HG02840 (cell line): ENCODE measurements around the gene ZNF718.
"Not testable (repeated sequence)": the region's sequence is repeated elsewhere in the genome, so short reads cannot be mapped to it uniquely, and the experiment has no call there.

ENCODE experiments used
- ATAC-seq: cut with Tn5 transposase; IDR thresholded peaks from one replicate; pipeline ENCODE4 v1.9.1; 2021; ENCODE audit warnings: mild to moderate bottlenecking, moderate library complexity, moderate number of reproducible peaks; ENCODE audit not compliant: unreplicated experiment, low FRiP score

The ZNF718 gene

DNA sequence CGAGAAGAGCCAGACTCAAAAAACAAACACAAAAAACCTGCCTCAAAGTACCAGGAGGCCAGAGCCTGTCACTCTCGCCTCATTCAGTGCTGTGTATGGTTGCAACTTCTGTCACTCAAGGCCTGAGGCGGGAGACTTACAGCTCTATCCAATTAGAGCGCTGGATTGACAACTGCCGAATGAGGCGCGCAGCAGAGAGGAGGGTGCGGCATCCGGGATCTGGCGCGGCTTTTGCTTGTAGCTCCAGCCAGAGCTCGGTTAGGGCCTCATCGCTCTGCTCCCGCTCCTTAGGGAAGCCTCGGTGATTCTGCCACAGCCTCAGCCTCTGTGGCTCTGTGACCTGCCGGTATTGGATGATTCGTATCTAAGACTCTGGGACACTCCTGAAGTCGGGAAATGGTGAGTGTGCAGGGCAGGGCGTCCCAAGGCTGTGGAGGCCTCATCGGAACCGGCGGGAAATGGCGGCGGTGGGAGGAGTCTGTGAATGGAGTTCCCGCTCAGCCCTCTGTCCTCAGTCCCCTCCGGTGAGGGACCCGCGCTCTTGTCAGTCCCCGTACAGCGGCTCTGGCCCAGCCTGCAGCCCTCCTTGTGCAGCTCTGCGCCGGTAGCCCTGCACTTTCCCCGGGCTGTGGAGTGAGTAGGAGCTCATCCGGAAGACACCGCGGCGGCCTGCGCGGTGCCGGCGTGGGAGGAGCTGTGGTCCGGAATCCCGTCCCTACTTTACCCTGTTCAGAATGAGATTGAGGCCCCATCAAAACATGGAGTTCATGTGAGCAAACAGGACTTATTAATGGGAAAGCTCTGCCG, at the start of gene ZNF718:
TSS of gene ZNF718 (plus strand) at position 227 of the 807 bp plus-strand sequence. CDS start at position 397, 170 bp downstream.
- peak; percentile 99 for ATAC-seq

DNA sequence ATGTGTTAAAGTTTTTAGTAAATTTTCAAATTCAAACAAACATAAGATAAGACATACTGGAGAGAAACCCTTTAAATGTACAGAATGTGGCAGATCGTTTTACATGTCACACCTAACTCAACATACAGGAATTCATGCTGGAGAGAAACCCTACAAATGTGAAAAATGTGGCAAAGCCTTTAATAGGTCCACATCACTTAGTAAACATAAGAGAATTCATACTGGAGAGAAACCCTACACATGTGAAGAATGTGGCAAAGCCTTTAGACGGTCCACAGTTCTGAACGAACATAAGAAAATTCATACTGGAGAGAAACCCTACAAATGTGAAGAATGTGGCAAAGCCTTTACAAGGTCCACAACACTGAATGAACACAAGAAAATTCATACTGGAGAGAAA, 38.4 kb upstream of the ZNF718 start:
- no peak for ATAC-seq

DNA sequence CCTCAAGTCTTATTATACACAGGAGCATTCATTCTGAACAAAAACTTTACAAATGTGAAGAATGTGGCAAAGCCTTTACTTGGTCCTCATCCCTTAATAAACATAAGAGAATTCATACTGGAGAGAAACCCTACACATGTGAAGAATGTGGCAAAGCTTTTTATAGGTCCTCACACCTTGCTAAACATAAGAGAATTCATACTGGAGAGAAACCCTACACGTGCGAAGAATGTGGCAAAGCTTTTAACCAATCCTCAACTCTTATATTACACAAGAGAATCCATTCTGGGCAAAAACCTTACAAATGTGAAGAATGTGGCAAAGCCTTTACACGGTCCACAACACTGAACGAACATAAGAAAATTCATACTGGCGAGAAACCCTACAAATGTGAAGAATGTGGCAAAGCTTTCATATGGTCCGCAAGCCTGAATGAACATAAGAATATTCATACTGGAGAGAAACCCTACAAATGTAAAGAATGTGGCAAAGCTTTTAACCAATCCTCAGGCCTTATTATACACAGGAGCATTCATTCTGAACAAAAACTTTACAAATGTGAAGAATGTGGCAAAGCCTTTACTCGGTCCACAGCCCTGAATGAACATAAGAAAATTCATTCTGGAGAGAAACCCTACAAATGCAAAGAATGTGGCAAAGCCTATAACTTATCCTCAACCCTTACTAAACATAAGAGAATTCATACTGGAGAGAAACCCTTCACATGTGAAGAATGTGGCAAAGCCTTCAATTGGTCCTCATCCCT, 37.6 kb upstream of the ZNF718 start:
- ATAC-seq = not testable (repeated sequence)

DNA sequence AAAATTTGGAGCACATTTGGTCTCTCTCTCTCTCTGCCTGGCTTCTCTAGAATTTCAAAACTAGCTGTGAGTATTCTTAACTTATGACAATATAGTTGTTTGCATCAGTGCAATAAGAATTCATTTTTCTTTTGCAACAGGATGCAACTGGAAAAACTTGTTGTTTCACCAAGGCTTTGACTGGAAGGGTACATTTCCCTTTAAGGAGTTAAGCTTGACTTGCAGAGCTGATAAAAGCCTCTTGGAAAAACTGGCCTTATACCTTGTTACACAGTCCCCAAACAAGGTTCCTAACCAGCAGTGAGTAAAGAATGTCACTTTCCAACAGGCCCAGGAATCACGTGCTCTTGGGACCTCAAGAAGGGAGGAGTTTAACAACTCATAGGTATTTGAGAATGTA, 25.9 kb upstream of the ZNF718 start:
- ATAC-seq = no peak

DNA sequence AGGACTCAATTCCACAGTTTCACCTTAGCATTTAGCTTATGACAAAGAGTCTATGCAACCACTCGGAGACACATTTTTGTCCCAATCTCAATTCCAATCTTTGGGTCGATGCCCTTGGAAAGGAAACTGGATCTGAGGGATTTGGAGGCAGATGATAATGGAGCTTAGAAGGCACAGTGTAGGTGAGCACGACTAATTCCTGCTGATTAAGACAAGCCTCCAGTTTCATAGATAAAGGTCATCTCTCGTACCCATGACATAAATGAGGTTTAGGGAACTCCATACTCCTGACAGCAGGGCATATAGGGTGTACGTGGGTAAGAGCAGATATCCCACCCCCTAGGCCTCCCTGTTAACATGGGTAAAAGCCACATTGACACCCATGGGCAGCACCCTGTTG, 24.4 kb upstream of the ZNF718 start:
- ATAC-seq = no peak

DNA sequence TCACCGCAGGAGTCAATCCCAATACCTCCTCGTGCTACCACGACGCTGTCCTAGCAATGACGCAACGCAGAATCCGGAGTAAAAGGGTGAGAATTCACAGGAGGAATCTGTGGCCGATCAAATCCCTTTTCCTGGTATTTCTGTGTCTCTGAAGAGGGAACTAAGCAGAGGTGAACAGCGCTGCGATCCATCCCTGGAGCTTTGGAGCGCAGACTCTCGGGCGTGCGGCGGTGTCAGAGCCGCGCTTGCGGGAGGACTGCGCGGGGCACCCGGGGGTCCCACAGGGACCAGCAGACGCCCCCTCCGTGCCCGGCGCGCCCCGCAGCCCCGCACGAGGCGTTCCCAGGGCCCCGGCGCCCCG, 17.2 kb upstream of the ZNF718 start:
- ATAC-seq = no peak

DNA sequence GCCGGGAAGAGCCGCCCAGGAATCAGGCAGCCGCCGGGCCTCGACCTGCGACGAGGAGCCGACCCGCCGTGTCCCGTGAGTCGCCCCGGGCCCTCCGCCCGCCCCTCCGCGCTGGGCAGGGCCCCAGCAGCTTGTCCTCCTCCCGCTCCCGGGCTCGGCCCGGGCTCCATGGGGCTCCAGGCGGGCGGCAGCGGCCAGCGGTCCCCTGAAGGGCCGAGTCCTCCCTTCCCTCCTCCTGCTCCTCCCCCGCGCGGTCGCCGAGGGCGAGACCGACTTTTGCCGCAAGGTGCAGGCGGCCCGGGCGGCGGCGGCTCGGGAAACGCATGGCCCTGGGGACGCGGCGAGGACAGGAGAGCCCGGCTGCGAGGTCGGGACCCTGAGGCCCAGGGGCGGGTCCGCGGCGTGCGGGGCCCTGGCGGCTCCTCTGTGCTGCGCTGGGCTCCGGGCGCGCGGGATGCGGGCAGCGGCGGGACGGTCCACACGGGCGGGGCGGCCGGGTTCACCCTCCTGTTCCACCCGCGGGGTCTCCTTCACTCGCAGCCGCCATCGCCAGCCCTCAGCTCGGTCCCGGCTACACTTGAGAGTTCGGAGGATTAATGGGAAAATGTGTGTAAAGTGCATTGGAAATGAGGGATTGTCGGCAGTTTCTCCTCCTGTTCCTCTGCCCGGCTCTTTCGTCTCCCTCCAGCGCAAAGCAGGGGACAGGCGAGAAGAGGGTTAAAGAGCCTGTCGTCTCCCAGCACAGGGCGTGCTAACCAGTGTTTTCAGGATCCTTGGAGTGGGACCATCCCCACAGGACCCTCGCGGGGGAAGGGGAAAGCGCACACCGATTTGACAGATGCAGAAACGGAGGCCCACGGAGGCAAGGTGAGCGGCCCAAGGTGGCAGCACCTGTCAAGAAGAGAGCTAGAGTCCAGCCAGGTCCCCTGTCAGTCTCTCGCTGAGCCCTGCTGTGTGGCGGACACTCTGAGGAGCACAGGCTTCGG, 16.6 kb upstream of the ZNF718 start:
- no peak for ATAC-seq

DNA sequence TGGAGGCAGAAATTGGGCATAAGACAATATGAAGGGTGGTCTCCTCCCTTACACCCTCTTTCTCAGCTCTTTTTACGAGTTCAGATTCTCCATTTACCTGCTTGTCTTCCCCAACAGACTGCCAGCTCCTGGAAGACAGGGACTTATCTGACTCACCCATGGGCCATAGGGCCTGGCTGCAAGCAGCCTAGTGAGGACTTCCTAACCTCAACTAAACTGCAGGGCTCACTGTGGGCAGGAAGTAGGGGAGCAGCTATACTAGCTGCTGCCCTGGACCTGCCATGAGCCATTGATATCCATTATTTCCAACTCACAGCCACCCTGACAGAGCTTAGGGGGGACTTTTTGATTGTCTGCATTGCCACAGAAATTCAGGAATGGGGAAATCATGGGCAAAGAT, 11.5 kb upstream of the ZNF718 start:
- no peak for ATAC-seq

DNA sequence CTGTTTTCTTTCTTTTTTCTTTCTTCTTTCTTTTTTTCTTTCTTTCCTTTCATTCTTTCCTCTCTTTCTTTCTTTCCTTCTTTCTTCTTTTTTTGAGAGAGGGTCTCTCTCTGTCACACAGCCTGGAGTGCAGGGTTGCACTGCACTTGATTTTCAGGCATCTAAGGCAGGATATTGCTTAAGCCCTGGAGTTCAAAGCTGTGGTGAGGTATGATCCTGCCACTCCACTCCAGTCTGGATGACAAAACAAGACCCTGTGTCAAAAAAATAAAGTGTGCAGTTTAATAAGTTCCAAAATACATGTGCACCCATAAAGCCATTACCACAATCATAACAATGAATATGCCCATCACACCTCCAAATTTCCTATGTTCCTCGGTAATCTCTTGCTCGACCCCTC, 10.6 kb upstream of the ZNF718 start:
- ATAC-seq = no peak

DNA sequence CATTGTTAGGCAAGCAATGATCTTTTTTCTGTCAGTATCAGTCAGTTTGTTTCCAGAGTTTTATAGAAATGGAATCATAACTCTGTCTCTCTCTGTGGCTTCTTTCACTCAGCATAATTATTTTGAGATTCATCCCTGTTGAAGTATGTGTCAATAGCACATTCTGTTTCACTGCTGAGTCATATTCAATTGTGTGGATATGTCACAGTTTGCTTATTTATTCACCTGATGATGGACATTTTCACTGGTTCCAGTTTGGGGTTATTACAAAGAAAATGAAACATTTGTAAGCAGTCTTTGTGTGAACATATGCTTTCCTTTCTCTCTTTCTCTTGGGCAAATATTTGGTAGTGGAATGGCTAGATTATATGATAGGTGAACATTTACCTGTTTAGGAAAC, 10.2 kb upstream of the ZNF718 start:
- ATAC-seq = no peak

DNA sequence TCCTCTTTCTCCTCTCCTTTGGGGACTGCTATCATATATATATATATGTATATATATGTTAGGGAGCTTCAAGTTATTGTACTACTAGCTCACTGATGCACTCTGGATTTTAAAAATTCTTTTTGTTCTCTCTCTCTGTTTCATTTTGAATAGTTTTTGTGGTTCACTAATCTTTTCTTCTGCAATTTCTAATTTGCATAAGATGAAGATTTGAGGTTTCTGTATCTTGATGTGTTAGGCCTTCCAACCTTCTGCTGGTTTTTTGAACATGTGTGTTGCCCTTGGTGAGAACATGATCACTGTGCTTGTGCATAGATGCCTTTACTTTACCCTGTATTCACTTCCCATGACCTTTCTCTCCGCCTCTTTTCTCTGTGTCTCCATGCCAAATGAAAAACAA, 7.8 kb upstream of the ZNF718 start:
- ATAC-seq = no peak

DNA sequence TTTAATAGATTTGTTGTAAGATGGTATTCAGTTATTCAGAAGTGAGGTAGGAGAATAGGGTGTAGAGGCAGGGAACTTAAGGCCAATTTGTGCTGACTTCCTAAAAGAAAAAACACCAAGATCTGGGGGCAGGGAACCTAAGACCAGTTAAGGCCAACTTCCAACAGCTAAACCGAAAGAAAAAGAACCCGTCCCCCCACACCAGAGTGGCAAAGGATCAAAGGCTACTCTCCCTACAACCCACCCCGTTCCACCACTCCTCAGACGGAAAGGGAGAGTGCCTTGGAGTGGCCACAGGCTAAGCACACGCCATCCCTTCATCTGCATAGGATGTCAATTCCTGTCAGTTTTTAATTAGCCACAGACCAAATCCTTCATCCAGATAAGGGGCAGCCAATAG, 3.7 kb upstream of the ZNF718 start:
- ATAC-seq = no peak

DNA sequence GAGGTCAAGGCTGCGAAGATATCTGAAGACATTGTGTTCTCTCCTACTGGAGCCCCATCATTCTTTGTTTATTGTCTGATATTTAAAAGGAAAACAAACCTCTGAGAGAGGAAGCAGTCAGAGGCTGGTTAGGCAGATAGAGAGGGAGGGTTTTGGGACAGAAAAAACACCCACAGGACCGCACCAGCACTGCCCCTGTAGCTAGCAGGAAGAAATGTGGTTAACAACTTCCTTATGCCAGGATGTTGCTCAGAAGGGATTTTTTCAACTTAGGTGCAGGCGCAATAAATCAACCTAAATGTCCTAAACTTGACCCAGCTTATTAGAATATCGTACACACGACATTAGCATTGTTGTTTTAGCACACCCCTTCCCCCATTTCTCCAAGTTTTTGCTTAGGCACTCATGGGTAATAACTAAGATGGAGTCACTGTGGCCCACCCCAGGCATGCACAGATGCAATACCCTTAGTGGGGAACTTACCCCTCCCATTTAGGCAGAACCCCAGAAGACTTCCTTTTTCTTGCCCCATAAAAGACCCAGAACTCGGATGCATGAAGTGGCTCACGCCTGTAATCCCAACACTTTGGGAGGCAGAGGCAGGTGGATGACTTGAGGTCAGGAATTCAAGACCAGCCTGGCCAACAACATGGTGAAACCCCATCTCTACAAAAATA, 2.8 kb upstream of the ZNF718 start:
- ATAC-seq = no peak

DNA sequence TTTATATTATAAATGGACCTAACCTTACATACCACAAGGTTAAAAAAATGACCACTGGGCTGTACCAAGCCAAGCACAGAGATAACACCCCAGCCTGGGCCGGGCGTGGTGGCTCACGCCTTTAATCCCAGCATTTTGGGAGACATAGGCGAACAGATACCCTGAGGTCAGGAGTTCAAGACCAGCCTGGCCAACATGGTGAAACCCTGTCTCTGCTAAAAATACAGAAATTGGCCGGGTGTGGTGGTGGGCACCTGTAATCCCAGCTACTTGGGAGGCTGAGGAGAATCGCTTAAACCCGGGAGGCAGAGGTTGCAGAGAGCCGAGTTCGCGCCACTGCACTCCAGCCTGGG, 403 bp upstream of the ZNF718 start:
- ATAC-seq = not testable (repeated sequence)

DNA sequence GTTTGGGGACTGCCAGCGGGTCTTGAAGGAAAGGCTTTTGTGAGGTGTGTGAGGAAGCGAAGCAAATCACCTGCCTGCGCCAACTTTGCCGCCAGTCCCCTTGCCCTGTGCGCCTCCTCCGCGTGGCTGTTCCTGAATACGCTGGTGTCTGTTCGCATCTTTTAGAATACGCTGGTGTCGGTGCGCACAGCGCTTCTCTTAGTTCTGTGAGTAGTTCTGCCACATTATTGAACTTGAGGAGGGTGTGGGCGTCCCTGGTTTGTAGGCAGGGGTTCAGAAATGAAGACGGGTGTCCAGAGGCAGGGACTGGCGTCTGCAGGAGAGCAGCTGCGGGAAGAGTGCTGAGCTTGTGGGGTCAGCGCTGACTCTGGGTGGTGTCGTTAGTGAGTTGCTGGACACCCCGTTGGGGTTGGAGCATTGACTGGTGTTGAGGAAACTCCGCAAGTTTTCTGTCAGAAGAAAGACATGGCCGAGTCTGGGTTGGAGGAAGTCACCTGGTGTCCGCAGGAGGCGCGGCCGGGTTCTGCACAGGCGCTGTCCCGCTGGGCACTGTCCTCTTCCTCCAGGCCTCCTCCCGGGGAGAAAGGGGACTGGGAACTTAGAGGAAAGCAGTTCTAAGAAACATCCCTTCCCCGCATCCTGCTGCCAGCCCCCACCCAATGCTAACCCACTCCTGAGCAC, 930 bp downstream of the ZNF718 start:
- ATAC-seq = no peak

DNA sequence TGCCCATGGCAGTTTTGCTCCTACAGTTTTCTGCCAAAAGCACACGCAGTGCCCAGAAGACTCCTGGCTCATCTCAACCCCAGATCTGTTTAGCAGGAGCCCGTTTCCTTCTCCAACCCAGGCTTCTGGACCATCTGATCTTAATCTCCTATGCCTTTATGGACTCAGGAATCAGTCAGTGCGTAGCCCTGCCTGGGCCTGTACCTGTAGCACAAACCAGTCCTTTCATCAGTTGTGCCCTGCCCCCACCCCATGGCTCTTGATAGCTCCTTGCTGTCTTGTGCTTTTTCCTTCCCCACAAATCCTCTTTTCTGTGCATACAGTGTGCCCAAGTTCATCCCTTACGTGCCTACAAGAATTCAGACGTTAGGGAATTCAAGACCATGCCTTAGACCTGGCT, 1.5 kb downstream of the ZNF718 start:
- ATAC-seq = no peak

DNA sequence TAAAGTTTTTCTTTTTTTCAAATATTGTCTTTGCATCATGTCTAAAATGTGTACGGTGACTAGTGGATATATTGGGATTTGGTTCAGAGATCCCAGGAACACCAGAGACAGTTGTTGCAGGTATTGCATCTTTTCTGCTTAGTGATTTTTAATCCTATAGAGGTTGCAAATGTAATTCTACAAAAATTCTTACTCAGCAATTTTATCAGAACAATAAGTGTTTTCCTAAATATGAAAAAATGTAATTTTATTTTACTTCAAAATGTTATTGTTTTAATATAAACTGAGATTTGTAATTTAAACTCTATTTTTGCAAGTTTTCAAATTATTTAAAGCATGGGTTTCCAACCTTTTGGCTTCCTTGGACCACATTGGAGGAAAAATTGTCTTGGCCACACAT, 8.2 kb downstream of the ZNF718 start:
- ATAC-seq = no peak

DNA sequence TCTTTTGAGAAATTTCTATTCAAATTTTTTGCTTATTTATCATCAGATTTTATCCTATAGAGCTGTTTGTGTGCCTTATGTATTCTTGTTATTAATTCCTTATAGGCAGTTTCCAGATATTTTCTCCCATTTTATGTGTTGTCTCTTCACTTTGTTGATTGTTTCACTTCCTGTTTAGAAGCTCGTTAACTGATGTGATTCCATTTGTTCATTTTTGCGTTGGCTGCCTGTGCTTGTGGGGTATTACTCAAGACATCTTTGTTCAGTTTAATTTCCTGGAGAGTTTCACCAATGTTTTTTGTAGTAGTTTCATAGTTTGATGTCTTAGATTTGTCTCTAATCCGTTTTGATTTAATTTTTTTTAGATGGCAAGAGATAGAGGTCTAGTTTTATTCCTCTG, 14.6 kb downstream of the ZNF718 start:
- ATAC-seq = no peak

DNA sequence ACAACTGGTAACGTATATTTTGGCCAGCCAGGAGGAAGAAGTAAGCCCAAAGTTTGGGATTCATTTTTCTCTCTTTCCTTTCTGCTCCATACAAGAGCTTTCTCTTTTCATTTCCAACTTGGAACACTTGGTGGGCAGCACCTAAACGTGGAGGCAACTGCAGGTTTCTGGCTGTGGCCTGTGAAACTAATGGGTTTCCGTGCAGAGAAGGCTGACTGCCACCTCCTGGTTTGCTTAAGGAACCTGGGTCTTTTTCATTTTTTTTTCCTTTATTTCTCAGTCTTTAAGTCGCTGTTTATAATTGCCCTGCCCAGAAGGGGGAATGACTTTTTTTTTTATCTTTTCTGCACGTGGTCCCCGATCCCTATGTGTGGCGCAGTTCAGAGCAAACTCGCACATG, 15.4 kb downstream of the ZNF718 start:
- ATAC-seq = no peak

DNA sequence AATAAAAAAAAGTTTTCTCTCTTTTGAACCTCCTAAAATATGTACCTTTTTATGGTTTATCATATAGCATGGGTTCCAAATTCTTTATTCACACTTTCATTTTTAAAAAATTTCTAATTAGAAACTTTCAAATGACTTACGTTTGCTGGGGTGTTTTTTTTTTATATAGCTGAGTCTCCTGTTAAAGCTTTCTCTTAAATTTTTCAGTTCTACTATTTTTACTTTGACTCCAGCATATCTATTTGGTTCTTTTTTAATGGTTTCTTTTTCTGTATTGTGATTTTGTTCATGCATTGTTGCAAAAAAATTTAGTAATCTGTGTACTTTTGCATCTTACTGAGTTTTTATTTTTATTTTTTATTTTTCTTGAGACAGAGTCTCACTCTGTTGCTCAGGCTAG, 22.3 kb downstream of the ZNF718 start:
- ATAC-seq = no peak
